ENCODE measurements around the gene PSMC5. TPM values are rescaled to one million over a fixed set of nuclear protein-coding genes. Genes with fewer than 3 reads are reported as not detected.
"Not testable (repeated sequence)": the region's sequence is repeated elsewhere in the genome, so short reads cannot be mapped to it uniquely, and the experiment has no call there.

PSMC5 gene
- total RNA-seq, 4 donors from 2014 or later, result 68.9 to 126 (median 88.7) TPM

DNA sequence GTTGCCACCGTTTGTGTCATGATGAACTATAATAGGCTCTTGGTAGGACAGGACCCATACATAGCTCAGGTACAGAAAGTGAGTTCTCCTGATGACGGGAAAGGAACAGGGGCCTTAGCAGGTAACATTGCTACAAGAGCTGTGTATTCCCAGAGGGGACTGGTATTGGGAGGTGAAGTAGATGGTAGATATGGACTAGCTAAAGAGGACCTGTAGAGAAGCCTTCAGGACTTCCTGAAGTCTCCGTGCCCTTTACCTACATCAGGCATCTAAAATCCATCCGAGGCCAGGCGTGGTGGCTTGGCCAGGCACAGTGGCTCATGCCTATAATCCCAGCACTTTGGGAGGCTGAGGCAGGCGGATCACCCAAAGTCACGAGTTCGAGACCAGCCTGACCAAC lies 28.0 kb downstream of the PSMC5 start:
- no peak for DNase-seq (ENCODE audit: low spot score in 2 of 2)
- H3K4me3 ChIP-seq (ENCODE audit: low read depth, poor library complexity, severe bottlenecking), result no peak overlapping the region
- intact Hi-C loops (cut with DNase I; ENCODE audit: low total_unique reads), result no loop called here
- WGBS, 2 donors, result 94 to 97% methylated on average over 8 of the region's 8 CpGs
- no peak for TF ChIP-seq CTCF (IDR thresholded peaks at IDR 0.05)
- TF ChIP-seq POLR2A (IDR thresholded peaks at IDR 0.05), result no peak

DNA sequence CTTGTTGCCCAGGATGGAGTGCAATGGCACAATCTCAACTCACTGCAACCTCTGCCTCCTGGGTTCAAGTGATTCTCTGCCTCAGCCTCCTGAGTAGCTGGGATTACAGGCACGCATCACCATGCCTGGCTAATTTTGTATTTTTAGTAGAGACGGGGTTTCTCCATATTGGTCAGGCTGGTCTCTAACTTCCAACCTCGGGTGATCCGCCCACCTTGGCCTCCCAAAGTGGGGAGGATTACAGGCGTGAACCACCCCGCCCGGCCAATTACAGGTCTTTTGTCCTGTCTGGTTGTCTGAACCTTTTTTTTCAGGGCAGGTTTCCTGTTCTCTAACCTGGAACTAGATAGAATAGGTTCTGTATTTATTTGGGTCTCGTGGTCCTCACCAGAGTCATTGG lies 29.2 kb downstream of the PSMC5 start:
- H3K4me3 ChIP-seq (ENCODE audit: low read depth, poor library complexity, severe bottlenecking); DNase-seq (ENCODE audit: low spot score in 2 of 2); intact Hi-C loops (cut with DNase I; ENCODE audit: low total_unique reads): not testable (repeated sequence)
- 89 to 93% methylated on average over 8 of the region's 8 CpGs for WGBS, 2 donors

DNA sequence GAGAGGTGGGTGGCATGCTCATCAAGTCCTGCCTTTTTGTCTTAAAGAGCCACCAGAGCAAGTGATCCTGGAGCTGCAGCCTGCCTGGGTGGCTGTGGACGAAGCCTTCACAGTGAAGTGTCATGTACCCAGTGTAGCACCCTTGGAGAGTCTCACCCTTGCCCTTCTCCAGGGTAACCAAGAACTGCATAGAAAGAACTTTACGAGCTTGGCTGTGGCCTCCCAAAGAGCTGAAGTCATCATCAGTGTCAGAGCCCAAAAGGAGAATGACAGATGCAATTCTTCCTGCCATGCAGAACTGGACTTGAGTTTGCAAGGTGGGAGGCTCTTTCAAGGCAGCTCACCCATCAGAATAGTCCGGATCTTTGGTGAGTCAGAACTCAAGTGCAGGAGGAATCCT lies 32.0 kb downstream of the PSMC5 start:
- no peak for DNase-seq (ENCODE audit: low spot score in 2 of 2)
- TF ChIP-seq CTCF (IDR thresholded peaks at IDR 0.05), result no peak
- no peak for TF ChIP-seq POLR2A (IDR thresholded peaks at IDR 0.05)
- no peak overlapping the region for H3K4me3 ChIP-seq (ENCODE audit: low read depth, poor library complexity, severe bottlenecking)
- 81 to 82% methylated on average over 3 of the region's 3 CpGs for WGBS, 2 donors
- intact Hi-C loops (cut with DNase I; ENCODE audit: low total_unique reads), result no loop called here

DNA sequence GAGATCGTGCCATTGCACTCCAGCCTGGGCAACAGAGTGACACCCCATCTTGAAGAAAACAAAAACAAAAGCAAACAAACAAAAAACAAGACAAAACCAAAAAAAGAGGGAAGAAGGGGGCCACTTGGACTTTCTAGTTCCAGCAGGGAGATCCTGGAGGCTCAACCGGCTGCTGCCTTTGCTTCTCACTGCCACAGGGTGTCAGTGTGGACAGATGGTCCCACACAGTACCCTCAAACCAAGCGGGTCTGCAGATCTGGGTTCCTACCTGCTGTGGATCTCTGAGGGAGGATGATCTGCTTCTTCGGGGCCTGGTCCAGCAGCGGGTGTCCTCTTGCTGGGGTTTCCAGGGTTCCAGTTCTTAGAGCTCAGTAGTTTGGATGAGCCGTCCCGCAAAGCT lies 39.4 kb downstream of the PSMC5 start:
- DNase-seq (ENCODE audit: low spot score in 2 of 2); H3K4me3 ChIP-seq (ENCODE audit: low read depth, poor library complexity, severe bottlenecking); intact Hi-C loops (cut with DNase I; ENCODE audit: low total_unique reads): not testable (repeated sequence)
- 85 to 90% methylated on average over 7 of the region's 7 CpGs for WGBS, 2 donors

DNA sequence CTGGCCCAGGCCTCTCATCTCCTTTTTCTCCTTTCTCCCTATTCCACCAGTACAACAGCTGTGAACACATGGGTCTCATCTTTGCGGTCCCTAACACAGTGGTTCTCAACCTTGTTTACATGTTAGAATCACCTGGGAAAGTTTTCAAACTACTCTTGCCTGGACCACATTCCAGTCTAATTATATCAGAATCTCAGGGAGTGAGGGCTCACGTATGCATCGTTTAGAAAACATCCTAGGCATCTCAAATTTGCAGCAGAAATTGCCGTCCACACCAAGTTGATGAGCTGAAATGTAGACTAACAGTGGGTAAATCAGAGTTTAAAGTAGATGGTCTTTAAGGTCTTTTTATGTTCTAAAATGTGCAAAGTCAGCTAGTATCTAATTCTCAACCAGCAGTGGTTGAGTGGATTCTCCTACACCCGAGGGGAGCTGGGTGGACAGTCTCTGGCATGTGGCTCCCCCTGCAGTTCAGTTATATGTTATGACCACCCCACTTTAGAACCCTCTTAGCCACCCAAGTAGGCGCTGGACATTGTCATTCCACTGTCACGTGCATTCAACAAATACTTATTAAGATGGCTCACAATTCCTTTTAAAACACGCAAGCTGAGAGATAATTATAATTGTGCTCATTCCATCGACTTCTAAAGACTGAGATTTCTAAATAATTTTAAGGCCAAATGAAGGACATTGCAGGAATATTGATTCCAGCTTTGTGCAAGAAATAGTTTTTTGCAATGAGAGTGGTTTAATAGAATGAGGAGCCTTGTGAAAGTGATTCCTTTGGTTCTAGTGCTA lies 42.5 kb downstream of the PSMC5 start:
- intact Hi-C loops (cut with DNase I; ENCODE audit: low total_unique reads); H3K4me3 ChIP-seq (ENCODE audit: low read depth, poor library complexity, severe bottlenecking); DNase-seq (ENCODE audit: low spot score in 2 of 2): not testable (repeated sequence)
- 47 to 54% methylated on average over 9 of the region's 9 CpGs for WGBS, 2 donors

GRCh38 chr17:63870292-63870665 lies 43.0 kb downstream of the PSMC5 start:
- intact Hi-C loops (cut with DNase I; ENCODE audit: low total_unique reads); H3K4me3 ChIP-seq (ENCODE audit: low read depth, poor library complexity, severe bottlenecking); DNase-seq (ENCODE audit: low spot score in 2 of 2): not testable (repeated sequence)
- 79 to 85% methylated on average over 4 of the region's 4 CpGs for WGBS, 2 donors

GRCh38 chr17:63871646-63872365 lies 44.6 kb downstream of the PSMC5 start:
- WGBS, 2 donors, result 93 to 95% methylated on average over 15 of the region's 15 CpGs
- DNase-seq (ENCODE audit: low spot score in 2 of 2); H3K4me3 ChIP-seq (ENCODE audit: low read depth, poor library complexity, severe bottlenecking); intact Hi-C loops (cut with DNase I; ENCODE audit: low total_unique reads): not testable (repeated sequence)

- intact Hi-C loops (cut with DNase I; ENCODE audit: low total_unique reads); DNase-seq (ENCODE audit: low spot score in 2 of 2); H3K4me3 ChIP-seq (ENCODE audit: low read depth, poor library complexity, severe bottlenecking): not testable (repeated sequence)
- WGBS, 2 donors, result 80 to 100% methylated on average over 1 to 3 of the region's 7 CpGs
These were observed 46.3 kb downstream of the PSMC5 start, which contains the start of gene CSH2 for GRCh38 chr17:63873577-63873976. Gene CSH2, minus strand, starts transcription at chr17:63873677. Its CDS starts 63 bp downstream, at chr17:63873614.

DNA sequence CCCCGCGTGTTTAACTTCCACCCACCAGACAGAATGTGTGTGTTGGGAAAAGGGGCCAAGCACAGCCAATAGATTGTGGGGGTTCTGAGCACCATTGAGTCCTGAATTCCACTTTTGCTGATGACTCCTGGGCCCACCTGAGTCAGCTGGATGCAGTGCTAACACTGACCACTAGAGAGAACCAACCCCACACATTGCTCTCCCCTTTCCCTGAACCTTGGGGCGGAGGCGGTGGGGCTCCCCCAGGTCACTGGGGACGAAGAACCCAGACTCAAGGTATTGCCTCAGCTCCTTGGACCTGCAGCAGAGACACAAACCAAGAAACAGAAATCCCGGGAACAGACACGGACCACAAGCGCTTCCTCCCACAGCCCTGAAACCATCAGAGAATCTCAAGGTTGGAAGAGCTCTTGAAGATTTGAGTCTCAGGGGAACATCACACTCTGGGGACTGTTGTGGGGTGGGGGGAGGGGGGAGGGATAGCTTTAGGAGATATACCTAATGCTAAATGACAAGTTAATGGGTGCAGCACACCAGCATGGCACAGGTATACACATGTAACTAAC lies 46.9 kb downstream of the PSMC5 start:
- WGBS, 2 donors, result 79% methylated on average over 6 to 8 of the region's 8 CpGs
- DNase-seq (ENCODE audit: low spot score in 2 of 2); intact Hi-C loops (cut with DNase I; ENCODE audit: low total_unique reads); H3K4me3 ChIP-seq (ENCODE audit: low read depth, poor library complexity, severe bottlenecking): not testable (repeated sequence)

DNA sequence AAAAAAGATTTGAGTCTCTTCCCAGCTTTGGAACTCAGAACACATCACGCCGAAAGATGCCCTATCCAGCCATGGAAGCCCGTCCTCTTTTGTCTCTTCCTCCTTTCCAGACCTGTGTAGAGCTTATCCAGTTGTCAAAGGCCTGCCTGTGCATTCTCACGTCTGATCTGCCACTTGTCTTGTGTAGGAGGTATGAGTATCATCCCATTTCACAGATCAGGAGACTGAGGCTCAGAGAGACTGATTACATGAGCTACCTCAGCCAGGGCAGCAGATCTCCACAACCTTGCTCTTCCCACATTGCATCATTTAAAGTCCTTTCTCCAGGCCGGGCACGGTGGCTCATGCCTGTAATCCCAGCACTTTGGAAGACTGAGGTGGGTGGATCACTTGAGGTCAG lies 47.5 kb downstream of the PSMC5 start:
- intact Hi-C loops (cut with DNase I; ENCODE audit: low total_unique reads), result not testable (repeated sequence)

DNA sequence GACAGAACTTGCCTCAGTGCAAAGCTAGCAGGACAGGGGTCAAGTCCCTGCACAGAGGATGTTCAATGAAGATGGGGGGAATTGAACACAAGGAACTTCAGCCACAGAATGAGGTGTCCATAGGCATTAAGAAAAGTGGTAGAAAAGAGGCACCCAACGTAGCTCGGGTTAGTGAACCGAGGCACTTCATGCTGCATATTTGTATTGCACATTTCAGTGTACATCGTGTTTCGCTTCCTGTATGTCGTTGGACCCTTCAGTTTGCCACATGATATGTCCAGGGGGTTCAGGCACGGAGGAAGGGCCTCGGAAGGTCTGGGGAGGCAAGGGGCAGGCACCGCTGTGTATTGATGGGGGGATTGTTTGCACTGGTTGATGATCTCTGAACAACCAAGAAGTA lies 51.2 kb downstream of the PSMC5 start:
- DNase-seq (ENCODE audit: low spot score in 2 of 2); H3K4me3 ChIP-seq (ENCODE audit: low read depth, poor library complexity, severe bottlenecking); intact Hi-C loops (cut with DNase I; ENCODE audit: low total_unique reads): not testable (repeated sequence)
- 89 to 90% methylated on average over 9 of the region's 9 CpGs for WGBS, 2 donors

More for the DNA sequence above, 47.5 kb downstream of the PSMC5 start:
- H3K4me3 ChIP-seq (ENCODE audit: low read depth, poor library complexity, severe bottlenecking); DNase-seq (ENCODE audit: low spot score in 2 of 2): not testable (repeated sequence)
- WGBS, 2 donors, result 84 to 90% methylated on average over 6 of the region's 6 CpGs

Data from lower leg skin (tissue), 4 donors.